ENCODE measurements around the gene NECTIN4.

The NECTIN4 gene

DNA sequence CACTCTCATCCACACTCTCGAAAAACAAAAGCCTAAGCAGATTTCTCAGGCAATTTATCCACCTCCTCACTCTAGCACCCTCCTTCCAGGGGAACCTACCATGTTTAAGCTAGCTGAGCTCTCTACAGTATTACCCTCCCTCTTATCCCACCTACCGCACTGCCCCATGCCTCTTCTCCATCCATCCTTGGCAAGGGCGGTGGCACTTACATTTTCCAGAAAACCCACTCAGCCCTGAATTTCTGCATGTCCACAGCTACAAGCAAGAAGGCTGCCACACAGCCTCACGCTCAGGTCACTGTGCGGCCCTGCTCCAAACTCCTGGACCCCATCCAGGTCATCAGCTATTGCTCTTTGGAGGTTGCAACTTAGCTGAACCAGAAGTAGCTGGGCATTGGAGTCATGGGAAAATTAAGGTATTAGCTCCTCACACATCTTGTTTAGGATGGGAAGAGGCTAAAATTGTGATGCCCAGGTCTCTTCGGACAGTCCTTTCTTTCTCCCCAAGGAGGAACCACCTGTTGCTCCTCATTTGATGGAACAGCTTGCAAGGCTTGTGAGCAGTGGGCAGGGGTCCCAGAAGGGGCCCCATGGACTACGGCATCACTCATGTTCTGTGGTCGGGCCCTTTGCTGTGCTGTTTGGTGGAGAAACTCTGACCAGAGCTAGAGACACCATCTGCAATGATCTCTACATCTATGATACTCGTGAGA lies 9.9 kb upstream of the NECTIN4 start:
- H3K4me2 ChIP-seq (ENCODE audit: low read length) = peak overlapping the region; percentile 89
- TF ChIP-seq CTCF (IDR thresholded peaks at IDR 0.05; ENCODE audit: low read depth, low read length, poor library complexity, severe bottlenecking) (no peak), EZH2phosphoT487 (IDR thresholded peaks at IDR 0.05; ENCODE audit: borderline replicate concordance, low read length) (no peak)
- H3K9me3 ChIP-seq (ENCODE audit: control insufficient read depth, insufficient read depth, low read length) = no peaks in the 10 kb centered on the region

GRCh38 chr1:161098210-161099068 lies 9.1 kb upstream of the NECTIN4 start, which contains the start of gene KLHDC9:
Gene KLHDC9, plus strand, starts transcription at chr1:161098361. Its CDS starts 175 bp downstream, at chr1:161098536.
- Histone ChIP-seq H3K4me2 (ENCODE audit: low read length) (peak within 1 kb of the TSS; percentile 89), H3F3A (ENCODE audit: control insufficient read depth, insufficient read depth) (peaks cover 21% of the 10 kb centered on the region), H3K9me2 (replicated peaks; ENCODE audit: control insufficient read depth, low read length) (no peaks in the 10 kb centered on the region), H3K36me3 (ENCODE audit: control insufficient read depth, low read length) (peaks cover 29% of the 10 kb centered on the region), H3K9me3 (ENCODE audit: control insufficient read depth, insufficient read depth, low read length) (no peaks in the 10 kb centered on the region), H4K20me1 (ENCODE audit: control insufficient read depth, insufficient read depth, low read depth, low read length) (no peaks in the 10 kb centered on the region), H3K27me3 (ENCODE audit: control insufficient read depth, low read length) (no peaks in the 10 kb centered on the region), H3K27ac (ENCODE audit: low read depth, low read length) (no peak within 1 kb of the TSS), H3K4me3 (ENCODE audit: low read length) (peak within 1 kb of the TSS; percentile 68), H3K79me2 (ENCODE audit: control insufficient read depth, low read length) (peaks cover 4% of the 10 kb centered on the region; the same call in 1 of the 2 replicates), H3K4me1 (ENCODE audit: control insufficient read depth, low read length) (peaks cover 24% of the 10 kb centered on the region)
- TF ChIP-seq CTCF (IDR thresholded peaks at IDR 0.05; ENCODE audit: low read depth, low read length, poor library complexity, severe bottlenecking) (no peak), EZH2phosphoT487 (IDR thresholded peaks at IDR 0.05; ENCODE audit: borderline replicate concordance, low read length) (no peak)

More for the DNA sequence above, 9.9 kb upstream of the NECTIN4 start:
- Histone ChIP-seq H3K9me2 (replicated peaks; ENCODE audit: control insufficient read depth, low read length) (no peaks in the 10 kb centered on the region), H3K79me2 (ENCODE audit: control insufficient read depth, low read length) (peaks cover 11% of the 10 kb centered on the region), H3K4me1 (ENCODE audit: control insufficient read depth, low read length) (peaks cover 24% of the 10 kb centered on the region), H3K27ac (ENCODE audit: low read depth, low read length) (no peak overlapping the region), H3K4me3 (ENCODE audit: low read length) (no peak overlapping the region), H3K36me3 (ENCODE audit: control insufficient read depth, low read length) (peaks cover 33% of the 10 kb centered on the region), H4K20me1 (ENCODE audit: control insufficient read depth, insufficient read depth, low read depth, low read length) (no peaks in the 10 kb centered on the region), H3K27me3 (ENCODE audit: control insufficient read depth, low read length) (no peaks in the 10 kb centered on the region), H3F3A (ENCODE audit: control insufficient read depth, insufficient read depth) (peaks cover 21% of the 10 kb centered on the region)

DNA sequence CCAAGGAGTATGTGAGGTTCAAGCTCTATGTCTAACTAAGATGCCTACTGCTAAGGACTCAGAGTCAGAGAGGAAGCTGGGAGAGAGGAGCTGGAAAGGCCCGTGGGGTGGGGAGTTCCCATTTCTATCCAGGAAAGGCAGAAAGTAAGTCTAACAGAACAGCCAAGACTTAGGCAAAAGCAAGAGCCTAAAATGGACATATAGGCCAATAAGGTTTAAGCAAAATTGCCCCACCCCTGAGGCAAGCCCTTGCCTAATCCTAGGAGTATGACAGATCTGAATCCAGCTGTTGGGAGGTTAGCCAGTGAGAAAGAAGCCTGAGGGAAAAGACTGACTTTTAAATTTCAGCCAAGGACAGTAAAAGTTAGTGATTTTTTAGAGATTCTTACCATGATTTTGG lies 7.2 kb upstream of the NECTIN4 start:
- H3K4me1 ChIP-seq (ENCODE audit: control insufficient read depth, low read length) = peaks cover 24% of the 10 kb centered on the region
- no peaks in the 10 kb centered on the region for H3K9me3 ChIP-seq (ENCODE audit: control insufficient read depth, insufficient read depth, low read length)
- H3F3A ChIP-seq (ENCODE audit: control insufficient read depth, insufficient read depth) = peaks cover 21% of the 10 kb centered on the region
- peaks cover 20% of the 10 kb centered on the region for H3K36me3 ChIP-seq (ENCODE audit: control insufficient read depth, low read length)
- no peaks in the 10 kb centered on the region for H3K27me3 ChIP-seq (ENCODE audit: control insufficient read depth, low read length)
- no peak overlapping the region for H3K4me3 ChIP-seq (ENCODE audit: low read length)
- H4K20me1 ChIP-seq (ENCODE audit: control insufficient read depth, insufficient read depth, low read depth, low read length) = no peaks in the 10 kb centered on the region
- no peak overlapping the region for H3K27ac ChIP-seq (ENCODE audit: low read depth, low read length)
- no peaks in the 10 kb centered on the region for H3K9me2 ChIP-seq (replicated peaks; ENCODE audit: control insufficient read depth, low read length)
- no peaks in the 10 kb centered on the region for H3K79me2 ChIP-seq (ENCODE audit: control insufficient read depth, low read length)
- no peak overlapping the region for H3K4me2 ChIP-seq (ENCODE audit: low read length)
- TF ChIP-seq CTCF (IDR thresholded peaks at IDR 0.05; ENCODE audit: low read depth, low read length, poor library complexity, severe bottlenecking) (no peak), EZH2phosphoT487 (IDR thresholded peaks at IDR 0.05; ENCODE audit: borderline replicate concordance, low read length) (no peak)

Measured in DOHH2 (cell line).